HL-60 (cell line): ENCODE data around the gene MYO1B.

ENCODE experiments used
- DNase-seq, 2 experiments: peaks; one replicate each; pipeline ENCODE4 v3.0.0-alpha.2; 2010 to 2020; ENCODE audit warnings: low read depth in 1 of 2, low spot score in 1 of 2
- H3K27ac ChIP-seq: fragments of 250-450 bp; sonication (Bioruptor Pico); replicated peaks from 2 replicates; pipeline ENCODE4 v1.5.1; 2020; ENCODE audit warnings: mild to moderate bottlenecking, moderate library complexity
- H3K27me3 ChIP-seq: fragments of 250-450 bp; sonication (Bioruptor Pico); 2 replicates; pipeline ENCODE4 v1.5.1; 2021; ENCODE audit warnings: mild to moderate bottlenecking, moderate library complexity; ENCODE audit not compliant: insufficient read depth, poor library complexity, severe bottlenecking
- H3K4me3 ChIP-seq: replicated peaks from 2 replicates; pipeline ENCODE4 v1.5.1; 2011; ENCODE audit warnings: mild to moderate bottlenecking, control low read depth, low read length; ENCODE audit not compliant: insufficient read depth
- GABPA ChIP-seq: IDR thresholded peaks from 2 replicates; pipeline ENCODE4 v1.6.1; 2012; ENCODE audit warnings: low read depth
- POLR2AphosphoS5 ChIP-seq: IDR thresholded peaks from 2 replicates; pipeline ENCODE4 v1.6.1; 2012; ENCODE audit warnings: low read depth
- SPI1 ChIP-seq: IDR thresholded peaks from 2 replicates; pipeline ENCODE4 v1.6.1; 2012; ENCODE audit warnings: low read depth, mild to moderate bottlenecking, borderline replicate concordance
- TF ChIP-seq, protein P1 (sequence below): IDR thresholded peaks from 2 replicates; pipeline ENCODE4 v1.6.1; 2012; ENCODE audit warnings: low read depth; ENCODE audit not compliant: insufficient replicate concordance
- TF ChIP-seq, protein P2 (sequence below): IDR thresholded peaks from one replicate; pipeline ENCODE4 v1.5.1; 2011; ENCODE audit warnings: low read length, control low read depth, inconsistent platforms; ENCODE audit not compliant: insufficient read depth

MYO1B gene

DNA sequence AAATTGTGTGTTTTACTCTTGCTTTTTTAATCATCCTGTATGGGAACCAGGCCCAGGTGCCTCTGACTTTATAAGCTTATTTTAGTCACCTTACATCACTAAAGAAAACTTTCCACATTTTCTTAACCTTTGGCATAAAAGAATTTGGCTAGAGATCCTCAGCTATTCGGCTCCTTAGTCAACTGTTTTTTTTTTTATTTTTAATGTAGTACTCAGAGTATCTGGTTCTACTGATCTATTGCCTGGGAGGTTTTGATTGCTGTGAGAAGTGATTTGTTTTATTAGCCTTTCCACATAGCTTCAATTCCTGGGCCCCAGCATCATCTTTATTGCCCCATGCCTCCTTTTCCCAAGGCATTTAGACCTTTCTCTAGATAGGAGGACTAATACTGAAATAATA lies 121.0 kb downstream of the MYO1B start:
- no peak for TF ChIP-seq SPI1
- TF ChIP-seq, protein P1, sequence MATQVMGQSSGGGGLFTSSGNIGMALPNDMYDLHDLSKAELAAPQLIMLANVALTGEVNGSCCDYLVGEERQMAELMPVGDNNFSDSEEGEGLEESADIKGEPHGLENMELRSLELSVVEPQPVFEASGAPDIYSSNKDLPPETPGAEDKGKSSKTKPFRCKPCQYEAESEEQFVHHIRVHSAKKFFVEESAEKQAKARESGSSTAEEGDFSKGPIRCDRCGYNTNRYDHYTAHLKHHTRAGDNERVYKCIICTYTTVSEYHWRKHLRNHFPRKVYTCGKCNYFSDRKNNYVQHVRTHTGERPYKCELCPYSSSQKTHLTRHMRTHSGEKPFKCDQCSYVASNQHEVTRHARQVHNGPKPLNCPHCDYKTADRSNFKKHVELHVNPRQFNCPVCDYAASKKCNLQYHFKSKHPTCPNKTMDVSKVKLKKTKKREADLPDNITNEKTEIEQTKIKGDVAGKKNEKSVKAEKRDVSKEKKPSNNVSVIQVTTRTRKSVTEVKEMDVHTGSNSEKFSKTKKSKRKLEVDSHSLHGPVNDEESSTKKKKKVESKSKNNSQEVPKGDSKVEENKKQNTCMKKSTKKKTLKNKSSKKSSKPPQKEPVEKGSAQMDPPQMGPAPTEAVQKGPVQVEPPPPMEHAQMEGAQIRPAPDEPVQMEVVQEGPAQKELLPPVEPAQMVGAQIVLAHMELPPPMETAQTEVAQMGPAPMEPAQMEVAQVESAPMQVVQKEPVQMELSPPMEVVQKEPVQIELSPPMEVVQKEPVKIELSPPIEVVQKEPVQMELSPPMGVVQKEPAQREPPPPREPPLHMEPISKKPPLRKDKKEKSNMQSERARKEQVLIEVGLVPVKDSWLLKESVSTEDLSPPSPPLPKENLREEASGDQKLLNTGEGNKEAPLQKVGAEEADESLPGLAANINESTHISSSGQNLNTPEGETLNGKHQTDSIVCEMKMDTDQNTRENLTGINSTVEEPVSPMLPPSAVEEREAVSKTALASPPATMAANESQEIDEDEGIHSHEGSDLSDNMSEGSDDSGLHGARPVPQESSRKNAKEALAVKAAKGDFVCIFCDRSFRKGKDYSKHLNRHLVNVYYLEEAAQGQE = no peak
- TF ChIP-seq, protein P2, sequence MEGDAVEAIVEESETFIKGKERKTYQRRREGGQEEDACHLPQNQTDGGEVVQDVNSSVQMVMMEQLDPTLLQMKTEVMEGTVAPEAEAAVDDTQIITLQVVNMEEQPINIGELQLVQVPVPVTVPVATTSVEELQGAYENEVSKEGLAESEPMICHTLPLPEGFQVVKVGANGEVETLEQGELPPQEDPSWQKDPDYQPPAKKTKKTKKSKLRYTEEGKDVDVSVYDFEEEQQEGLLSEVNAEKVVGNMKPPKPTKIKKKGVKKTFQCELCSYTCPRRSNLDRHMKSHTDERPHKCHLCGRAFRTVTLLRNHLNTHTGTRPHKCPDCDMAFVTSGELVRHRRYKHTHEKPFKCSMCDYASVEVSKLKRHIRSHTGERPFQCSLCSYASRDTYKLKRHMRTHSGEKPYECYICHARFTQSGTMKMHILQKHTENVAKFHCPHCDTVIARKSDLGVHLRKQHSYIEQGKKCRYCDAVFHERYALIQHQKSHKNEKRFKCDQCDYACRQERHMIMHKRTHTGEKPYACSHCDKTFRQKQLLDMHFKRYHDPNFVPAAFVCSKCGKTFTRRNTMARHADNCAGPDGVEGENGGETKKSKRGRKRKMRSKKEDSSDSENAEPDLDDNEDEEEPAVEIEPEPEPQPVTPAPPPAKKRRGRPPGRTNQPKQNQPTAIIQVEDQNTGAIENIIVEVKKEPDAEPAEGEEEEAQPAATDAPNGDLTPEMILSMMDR = no peak
- Histone ChIP-seq H3K4me3 (no peak overlapping the region), H3K27ac (no peak overlapping the region), H3K27me3 (no peaks in the 10 kb centered on the region)
- no peak for DNase-seq

DNA sequence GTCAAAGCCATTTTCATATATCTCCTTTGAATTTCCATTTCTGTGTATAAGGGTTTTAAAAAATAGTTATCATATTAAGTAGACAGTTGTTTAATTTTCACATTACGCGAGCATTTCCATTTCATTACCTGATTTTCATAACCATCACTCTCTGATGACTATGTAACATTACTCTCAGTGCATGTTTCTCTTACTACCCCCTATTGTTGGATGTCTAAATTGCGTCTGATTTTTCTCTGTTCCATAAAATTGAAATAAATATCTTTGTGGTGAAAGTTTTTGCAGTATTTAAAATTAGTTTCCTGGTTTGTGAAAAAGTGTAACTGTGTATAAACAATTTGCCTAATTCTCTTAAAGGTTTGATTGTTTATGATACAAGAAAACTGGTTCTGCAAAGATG lies 123.8 kb downstream of the MYO1B start:
- Histone ChIP-seq H3K4me3 (no peak overlapping the region), H3K27me3 (no peaks in the 10 kb centered on the region), H3K27ac (no peak overlapping the region)
- DNase-seq = no peak
- TF ChIP-seq POLR2AphosphoS5 = no peak
- no peak for TF ChIP-seq SPI1
- TF ChIP-seq GABPA = no peak
- TF ChIP-seq, protein P1 = no peak
- TF ChIP-seq, protein P2 = no peak

DNA sequence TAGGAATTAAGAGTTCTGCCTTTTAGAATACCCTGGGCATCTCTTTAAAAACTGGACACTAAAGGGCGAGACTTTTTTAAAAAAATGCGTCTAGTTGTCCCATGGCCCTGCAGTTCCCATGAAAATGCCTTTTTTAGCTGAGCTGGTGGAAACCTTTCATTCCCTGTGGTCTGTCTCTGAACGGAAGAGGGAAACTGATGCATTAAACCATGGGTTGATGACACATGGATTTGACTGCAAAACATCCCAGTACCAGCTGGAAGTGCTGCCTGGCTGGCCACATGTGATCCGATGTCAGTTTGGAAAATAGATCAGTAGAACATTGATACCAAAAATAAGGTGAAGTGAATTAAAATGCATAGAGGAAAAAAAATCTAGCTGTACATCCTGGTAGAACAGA lies 129.2 kb downstream of the MYO1B start:
- Histone ChIP-seq H3K4me3 (no peak overlapping the region), H3K27me3 (no peaks in the 10 kb centered on the region), H3K27ac (no peak overlapping the region)
- DNase-seq = no peak
- TF ChIP-seq GABPA = no peak
- TF ChIP-seq, protein P1 = no peak
- no peak for TF ChIP-seq POLR2AphosphoS5
- TF ChIP-seq SPI1 = no peak
- TF ChIP-seq, protein P2 = no peak
